Prostate gland (tissue), 2 donors: Measurements from ENCODE around the gene UBAC2. TPM values are rescaled to one million over a fixed set of nuclear protein-coding genes. Genes with fewer than 3 reads are reported as not detected.
"Not testable (repeated sequence)": the region's sequence is repeated elsewhere in the genome, so short reads cannot be mapped to it uniquely, and the experiment has no call there.

ENCODE experiments used
- DNase-seq: peaks from one replicate; pipeline ENCODE4 v3.0.0-alpha.2; 2019; ENCODE audit warnings: low spot score
- H3K27ac ChIP-seq, 2 donors: fragments of 200-600 bp; sonication (generic); 2 replicates each; pipeline ENCODE4 v1.5.1; 2017 to 2019
- H3K27me3 ChIP-seq: fragments of 200-600 bp; sonication (generic); replicated peaks from 2 replicates; pipeline ENCODE4 v1.5.1; 2019; ENCODE audit not compliant: insufficient read depth
- H3K36me3 ChIP-seq, 2 donors: fragments of 200-600 bp; sonication (generic); 1 replicate in 1 of 2; 2 replicates in 1 of 2; pipeline versions ENCODE4 v1.5.1 to v1.8.1; 2017 to 2019
- H3K4me1 ChIP-seq: fragments of 200-600 bp; sonication (generic); replicated peaks from 2 replicates; pipeline ENCODE4 v1.5.1; 2019
- H3K4me3 ChIP-seq, 2 donors: fragments of 200-600 bp; sonication (generic); 2 replicates each; pipeline ENCODE4 v1.5.1; 2017 to 2019
- H3K9me3 ChIP-seq: fragments of 200-600 bp; sonication (generic); 2 replicates; pipeline ENCODE4 v1.5.1; 2017
- CTCF ChIP-seq, 4 experiments: fragments of 200-600 bp in 2 of 4; fragments of 450-650 bp in 2 of 4; sonication (generic) in 2 of 4; IDR thresholded peaks; 1 replicate in 3 of 4; 2 replicates in 1 of 4; pipeline ENCODE4 v1.5.1; 2016 to 2019; ENCODE audit warnings: antibody characterized with exemption in 4 of 4, mild to moderate bottlenecking in 2 of 4, moderate library complexity in 2 of 4
- POLR2A ChIP-seq: fragments of 450-650 bp; IDR thresholded peaks from one replicate; pipeline ENCODE4 v1.6.1; 2016; ENCODE audit warnings: antibody characterized with exemption, mild to moderate bottlenecking
- POLR2AphosphoS5 ChIP-seq: sonication (generic); formaldehyde crosslinking; IDR thresholded peaks from one replicate; pipeline ENCODE4 v1.6.1; 2017; ENCODE audit warnings: antibody characterized with exemption
- WGBS: methylation state at CpG from one replicate; pipeline ENCODE4 v1.1.5; 2018; 5-methylcytosine and 5-hydroxymethylcytosine counted together
- intact Hi-C: fragments of 100-400 bp; cut with DNase I; formaldehyde crosslinking; loops from one replicate; pipeline ENCODE4 v1.14.2; 2022
- total RNA-seq, 2 donors: library from RNA; depleted of rRNA; stranded (reverse); fragments of >200 nt; gene quantifications; one replicate each; pipeline ENCODE4 v1.1.0, GENCODE V29; 2016

The UBAC2 gene
- total RNA-seq, 2 donors from 2014 or later = 60.7 to 86.9 TPM

GRCh38 chr13:99226513-99226912 is 25.9 kb downstream of the UBAC2 start:
- WGBS = 66% methylated on average over 2 of the region's 2 CpGs
- Histone ChIP-seq H3K36me3 (no peaks in the 10 kb centered on the region), H3K9me3 (no peaks in the 10 kb centered on the region), H3K4me1 (no peaks in the 10 kb centered on the region), H3K27me3 (no peaks in the 10 kb centered on the region), H3K4me3 (no peak overlapping the region), H3K27ac (no peak overlapping the region)
- no peak for DNase-seq
- TF ChIP-seq CTCF (IDR thresholded peaks at IDR 0.05) (no peak), POLR2A (no peak), POLR2AphosphoS5 (no peak)
- intact Hi-C loops = no loop called here

- 88% methylated on average over 6 of the region's 6 CpGs for WGBS
- no peak overlapping the region for H3K4me3 ChIP-seq
- no peak overlapping the region for H3K27ac ChIP-seq
- no peaks in the 10 kb centered on the region for H3K9me3 ChIP-seq
- H3K4me1 ChIP-seq = no peaks in the 10 kb centered on the region
- no peaks in the 10 kb centered on the region for H3K27me3 ChIP-seq
- no peaks in the 10 kb centered on the region for H3K36me3 ChIP-seq
- intact Hi-C loops = no loop called here
- DNase-seq = no peak
- TF ChIP-seq POLR2AphosphoS5 = no peak
- no peak for TF ChIP-seq CTCF (IDR thresholded peaks at IDR 0.05)
- TF ChIP-seq POLR2A = no peak
These were observed 26.8 kb downstream of the UBAC2 start for GRCh38 chr13:99227331-99227900.

DNA sequence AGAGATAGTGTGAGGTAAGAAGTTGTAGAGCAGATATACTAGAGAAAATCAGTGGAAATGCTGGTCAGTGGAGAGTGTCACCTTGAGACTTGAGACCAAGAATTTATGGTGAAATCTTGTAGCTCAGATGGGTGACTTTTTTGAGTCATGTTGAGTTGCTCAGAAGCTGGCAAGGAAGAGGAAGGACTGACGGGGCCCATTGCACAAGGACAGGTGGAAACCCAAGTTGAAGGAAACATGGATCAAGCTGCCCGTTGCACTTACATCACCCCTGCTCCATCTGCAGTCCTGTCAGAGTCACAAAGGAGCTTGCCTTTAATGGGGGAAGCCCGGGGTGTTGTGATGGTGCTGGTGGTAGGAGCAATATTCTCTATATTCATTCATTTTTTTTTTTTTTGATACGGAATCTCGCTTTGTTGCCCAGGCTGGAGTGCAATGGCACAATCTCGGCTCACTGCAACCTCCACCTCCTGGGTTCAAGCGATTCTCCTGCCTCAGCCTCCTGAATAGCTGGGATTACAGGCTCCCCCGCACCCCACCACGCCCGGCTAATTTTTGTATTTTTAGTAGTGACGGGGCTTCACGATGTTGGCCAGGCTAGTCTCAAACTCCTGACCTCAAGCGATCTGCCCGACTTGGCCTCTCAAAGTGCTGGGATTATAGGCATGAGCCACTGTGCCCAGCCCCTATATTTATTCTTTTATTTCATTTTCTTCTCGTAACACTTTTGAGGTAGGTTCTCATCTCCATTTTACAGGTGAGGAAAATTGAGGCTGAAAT is 27.4 kb downstream of the UBAC2 start:
- Histone ChIP-seq H3K27ac (no peak overlapping the region), H3K4me3 (no peak overlapping the region), H3K27me3 (no peaks in the 10 kb centered on the region), H3K36me3 (no peaks in the 10 kb centered on the region), H3K9me3 (no peaks in the 10 kb centered on the region), H3K4me1 (no peaks in the 10 kb centered on the region)
- intact Hi-C loops = no loop called here
- WGBS = 96% methylated on average over 14 of the region's 15 CpGs
- no peak for TF ChIP-seq CTCF (IDR thresholded peaks at IDR 0.05)
- no peak for TF ChIP-seq POLR2A
- no peak for TF ChIP-seq POLR2AphosphoS5
- no peak for DNase-seq

- Histone ChIP-seq H3K4me3 (no peak overlapping the region), H3K36me3 (no peaks in the 10 kb centered on the region), H3K9me3 (no peaks in the 10 kb centered on the region), H3K27ac (no peak overlapping the region), H3K27me3 (no peaks in the 10 kb centered on the region), H3K4me1 (no peaks in the 10 kb centered on the region)
- WGBS = 36% methylated on average over 13 of the region's 13 CpGs
- intact Hi-C loops = no loop called here
- no peak for DNase-seq
- TF ChIP-seq POLR2AphosphoS5 (no peak), CTCF (IDR thresholded peaks at IDR 0.05) (no peak), POLR2A (no peak)
These were observed 28.4 kb downstream of the UBAC2 start for GRCh38 chr13:99228737-99229691.

- not testable (repeated sequence) for H3K27ac ChIP-seq
- WGBS = 95% methylated on average over 12 of the region's 12 CpGs
These were observed 29.9 kb downstream of the UBAC2 start for GRCh38 chr13:99230588-99230987.

More at GRCh38 chr13:99230588-99230987, 29.9 kb downstream of the UBAC2 start:
- DNase-seq, H3K9me3 ChIP-seq, intact Hi-C loops, H3K4me3 ChIP-seq, H3K27me3 ChIP-seq, H3K4me1 ChIP-seq, H3K36me3 ChIP-seq: not testable (repeated sequence)
